Neuron (in vitro differentiated cells): ENCODE measurements around the gene TMCO4.
"Not testable (repeated sequence)": the region's sequence is repeated elsewhere in the genome, so short reads cannot be mapped to it uniquely, and the experiment has no call there.

Source experiments
- H2AFZ ChIP-seq: one replicate; pipeline ENCODE4 v1.6.1; 2013; ENCODE audit warnings: low read depth, mild to moderate bottlenecking, inconsistent platforms, low read length, moderate library complexity
- H3K27me3 ChIP-seq: one replicate; pipeline ENCODE4 v1.6.1; 2013; ENCODE audit warnings: low read length; ENCODE audit not compliant: insufficient read depth
- H3K36me3 ChIP-seq: one replicate; pipeline ENCODE4 v1.6.1; 2013; ENCODE audit warnings: low read length; ENCODE audit not compliant: insufficient read depth
- H3K4me1 ChIP-seq: one replicate; pipeline ENCODE4 v1.6.1; 2013; ENCODE audit warnings: low read length; ENCODE audit not compliant: insufficient read depth
- H3K4me3 ChIP-seq: 2 replicates; pipeline ENCODE4 v1.5.1; 2013; ENCODE audit warnings: mild to moderate bottlenecking, low read length, moderate library complexity
- H3K9me3 ChIP-seq: one replicate; pipeline ENCODE4 v1.6.1; 2013; ENCODE audit warnings: low read length

Gene TMCO4

GRCh38 chr1:19799230-19800075 is at the start of gene TMCO4:
Gene TMCO4, minus strand, starts transcription at chr1:19799916. Its CDS starts 19,158 bp downstream, at chr1:19780758.
- Histone ChIP-seq H3K4me1 (peaks cover 4% of the 10 kb centered on the region), H3K9me3 (no peaks in the 10 kb centered on the region), H2AFZ (no peak within 1 kb of the TSS), H3K36me3 (no peaks in the 10 kb centered on the region), H3K4me3 (peak within 1 kb of the TSS; percentile 24), H3K27me3 (peaks cover 59% of the 10 kb centered on the region)

GRCh38 chr1:19849307-19849706 is 49.6 kb upstream of the TMCO4 start:
- H3K4me1 ChIP-seq, H3K27me3 ChIP-seq, H2AFZ ChIP-seq, H3K36me3 ChIP-seq, H3K9me3 ChIP-seq, H3K4me3 ChIP-seq: not testable (repeated sequence)

DNA sequence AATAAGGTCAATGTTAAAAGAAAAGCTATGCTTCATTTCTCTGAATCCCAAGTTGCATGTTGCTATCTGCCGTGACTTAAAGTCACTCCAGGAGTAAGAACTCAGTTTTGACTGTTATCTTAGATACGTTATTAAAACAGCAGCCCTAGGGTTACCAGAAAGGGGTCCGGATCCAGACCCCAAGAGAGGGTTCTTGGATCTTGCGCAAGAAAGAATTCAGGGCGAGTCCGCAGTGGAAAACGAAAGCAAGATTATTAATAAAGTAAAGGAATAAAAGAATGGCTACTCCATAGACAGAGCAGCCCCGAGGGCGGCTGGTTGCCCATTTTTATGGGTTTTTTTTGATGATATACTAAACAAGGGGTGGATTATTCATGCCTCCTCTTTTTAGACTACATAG is 47.6 kb upstream of the TMCO4 start:
- H3K27me3 ChIP-seq, H3K4me3 ChIP-seq, H3K4me1 ChIP-seq, H3K9me3 ChIP-seq, H2AFZ ChIP-seq, H3K36me3 ChIP-seq: not testable (repeated sequence)

DNA sequence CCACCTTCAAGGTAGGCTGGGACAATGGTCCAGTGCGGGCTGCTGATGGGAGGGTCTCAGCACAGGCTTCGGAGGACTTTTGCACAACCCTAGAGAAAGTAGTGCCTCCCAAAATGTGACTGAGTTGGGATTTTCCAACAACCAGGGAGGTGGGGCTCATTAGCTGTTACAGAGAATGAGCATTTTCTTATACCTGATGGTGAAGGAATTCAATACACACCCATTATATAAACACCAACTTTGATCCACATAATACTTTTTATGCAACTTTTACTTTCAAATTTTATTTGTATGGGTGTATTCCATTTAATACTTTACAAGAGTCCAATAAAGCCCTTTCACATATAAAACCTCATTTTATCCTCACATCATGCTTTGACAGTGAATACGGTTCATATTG is 46.6 kb upstream of the TMCO4 start:
- Histone ChIP-seq H3K27me3 (peaks cover 9% of the 10 kb centered on the region), H2AFZ (no peak overlapping the region), H3K36me3 (no peaks in the 10 kb centered on the region), H3K9me3 (no peaks in the 10 kb centered on the region), H3K4me3 (no peak overlapping the region), H3K4me1 (peaks cover 8% of the 10 kb centered on the region)

- Histone ChIP-seq H3K27me3 (peaks cover 7% of the 10 kb centered on the region), H3K4me3 (no peak overlapping the region), H2AFZ (no peak overlapping the region), H3K4me1 (peaks cover 8% of the 10 kb centered on the region), H3K36me3 (no peaks in the 10 kb centered on the region), H3K9me3 (no peaks in the 10 kb centered on the region)
These were observed 45.8 kb upstream of the TMCO4 start for GRCh38 chr1:19845555-19845954.

- Histone ChIP-seq H3K27me3 (peaks cover 7% of the 10 kb centered on the region), H2AFZ (no peak overlapping the region), H3K4me1 (peaks cover 8% of the 10 kb centered on the region), H3K9me3 (no peaks in the 10 kb centered on the region), H3K36me3 (no peaks in the 10 kb centered on the region), H3K4me3 (no peak overlapping the region)
These were observed 45.2 kb upstream of the TMCO4 start for GRCh38 chr1:19844731-19845495.

DNA sequence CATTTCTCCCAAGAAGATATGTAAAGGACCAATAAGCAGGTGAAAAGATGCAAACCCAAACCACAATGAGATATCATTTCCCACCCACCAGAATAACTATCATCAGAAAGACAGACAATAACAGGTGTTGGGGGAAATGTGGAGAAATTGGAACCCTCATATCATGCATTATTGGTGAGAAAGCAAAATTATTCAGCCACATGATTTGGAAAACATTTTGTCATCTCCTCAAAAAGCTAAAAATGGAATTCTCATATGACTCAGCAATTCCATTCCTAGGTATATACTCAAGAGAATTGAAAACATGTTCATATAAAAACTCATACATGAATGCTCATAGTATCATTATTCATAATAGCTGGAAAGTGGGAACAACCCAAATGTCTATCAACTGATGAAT is 40.5 kb upstream of the TMCO4 start:
- no peaks in the 10 kb centered on the region for H3K36me3 ChIP-seq
- no peak overlapping the region for H2AFZ ChIP-seq
- H3K27me3 ChIP-seq, result no peaks in the 10 kb centered on the region
- H3K4me1 ChIP-seq, result peaks cover 8% of the 10 kb centered on the region
- no peaks in the 10 kb centered on the region for H3K9me3 ChIP-seq
- no peak overlapping the region for H3K4me3 ChIP-seq

DNA sequence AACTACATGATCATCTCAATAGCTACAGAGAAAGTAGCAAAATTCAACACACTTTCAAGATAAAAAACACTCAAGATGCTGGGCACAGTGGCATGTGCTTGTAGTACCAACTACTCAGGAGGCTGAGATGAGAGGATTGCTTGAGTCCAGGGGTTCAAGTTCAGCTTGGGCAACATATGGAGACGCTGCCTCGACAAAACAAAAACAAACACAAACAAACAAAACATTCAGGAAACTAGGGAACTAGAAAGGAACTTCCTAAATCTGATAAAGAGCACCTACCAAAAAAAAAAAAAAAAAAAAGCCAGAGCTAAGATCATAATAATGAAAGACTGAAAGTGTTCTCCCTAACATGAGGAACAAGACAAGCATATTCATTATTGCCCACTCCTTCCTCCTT is 38.1 kb upstream of the TMCO4 start:
- H3K4me3 ChIP-seq, result no peak overlapping the region

DNA sequence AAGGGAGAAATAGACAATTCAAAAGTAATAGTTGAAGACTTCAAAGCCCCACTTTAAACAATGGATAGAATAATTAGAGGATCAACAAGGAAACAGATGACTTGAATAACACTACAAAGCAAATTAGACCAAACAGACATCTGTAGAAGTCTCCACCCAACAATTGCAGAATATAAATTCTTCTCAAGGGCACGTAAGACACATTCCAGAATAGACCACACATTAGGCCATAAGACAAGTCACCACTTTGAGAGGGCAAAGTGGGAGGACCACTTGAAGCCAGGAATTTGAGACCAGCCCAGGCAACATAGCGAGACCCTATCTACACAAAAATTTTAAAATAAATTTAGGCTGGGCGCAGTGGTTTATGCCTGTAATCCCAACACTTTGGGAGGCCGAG is 35.9 kb upstream of the TMCO4 start:
- Histone ChIP-seq H3K4me1 (no peaks in the 10 kb centered on the region), H3K27me3 (no peaks in the 10 kb centered on the region), H3K9me3 (no peaks in the 10 kb centered on the region), H2AFZ (no peak overlapping the region), H3K36me3 (no peaks in the 10 kb centered on the region), H3K4me3 (no peak overlapping the region)

More for the DNA sequence above, 38.1 kb upstream of the TMCO4 start:
- H2AFZ ChIP-seq, result no peak overlapping the region
- no peaks in the 10 kb centered on the region for H3K27me3 ChIP-seq
- no peaks in the 10 kb centered on the region for H3K36me3 ChIP-seq
- no peaks in the 10 kb centered on the region for H3K9me3 ChIP-seq
- H3K4me1 ChIP-seq, result no peaks in the 10 kb centered on the region

- H3K4me3 ChIP-seq, result no peak overlapping the region
- H3K4me1 ChIP-seq, result no peaks in the 10 kb centered on the region
- H2AFZ ChIP-seq, result no peak overlapping the region
- H3K27me3 ChIP-seq, result no peaks in the 10 kb centered on the region
- H3K36me3 ChIP-seq, result no peaks in the 10 kb centered on the region
- H3K9me3 ChIP-seq, result no peaks in the 10 kb centered on the region
These were observed 31.7 kb upstream of the TMCO4 start for GRCh38 chr1:19831441-19831840.

DNA sequence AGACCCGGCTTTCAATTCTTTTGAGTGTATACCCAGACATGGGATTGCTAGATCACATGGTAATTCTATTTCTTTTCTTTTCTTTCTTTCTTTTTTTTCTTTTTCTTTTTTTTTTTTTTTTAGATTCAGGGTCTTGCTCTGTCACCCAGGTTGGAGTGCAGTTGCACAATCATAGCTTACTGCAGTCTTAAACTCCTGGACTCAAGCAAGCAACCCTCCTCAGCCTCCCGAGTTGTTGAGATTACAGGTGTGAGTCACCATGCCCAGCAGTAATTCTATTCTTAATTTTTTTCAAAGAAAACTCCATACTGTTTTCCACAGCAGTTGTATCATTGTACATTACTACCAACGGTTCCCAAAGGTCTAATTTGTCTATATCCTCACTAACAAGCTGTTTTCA is 28.8 kb upstream of the TMCO4 start:
- H3K4me3 ChIP-seq, result no peak overlapping the region
- no peaks in the 10 kb centered on the region for H3K36me3 ChIP-seq
- H3K27me3 ChIP-seq, result no peaks in the 10 kb centered on the region
- no peaks in the 10 kb centered on the region for H3K9me3 ChIP-seq
- H3K4me1 ChIP-seq, result no peaks in the 10 kb centered on the region
- no peak overlapping the region for H2AFZ ChIP-seq

DNA sequence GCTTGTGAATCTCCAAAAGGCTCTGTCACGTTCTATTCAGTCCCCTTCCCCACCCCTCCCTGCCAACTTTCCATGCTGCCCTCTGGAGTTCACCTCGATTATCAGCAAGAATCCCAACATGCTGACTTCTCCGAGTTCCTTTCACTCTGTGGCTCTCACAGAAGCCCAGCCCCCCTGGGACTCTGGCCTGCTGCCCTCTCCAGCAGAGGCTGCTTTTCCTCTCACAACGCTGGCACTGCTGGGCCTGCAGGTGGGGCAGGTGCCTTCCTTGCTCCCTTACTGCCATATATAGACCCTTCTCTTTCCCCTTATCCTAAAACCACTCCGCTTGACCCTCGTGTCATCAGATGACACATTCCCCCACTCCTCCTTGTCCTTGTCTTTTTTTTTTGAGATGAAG is 25.6 kb upstream of the TMCO4 start:
- H3K36me3 ChIP-seq, result no peaks in the 10 kb centered on the region
- no peaks in the 10 kb centered on the region for H3K9me3 ChIP-seq
- H3K4me3 ChIP-seq, result no peak overlapping the region
- no peak overlapping the region for H2AFZ ChIP-seq
- H3K27me3 ChIP-seq, result no peaks in the 10 kb centered on the region
- no peaks in the 10 kb centered on the region for H3K4me1 ChIP-seq

- Histone ChIP-seq H3K36me3 (no peaks in the 10 kb centered on the region), H2AFZ (no peak overlapping the region), H3K9me3 (no peaks in the 10 kb centered on the region), H3K27me3 (peaks cover under 1% of the 10 kb centered on the region), H3K4me3 (no peak overlapping the region), H3K4me1 (no peaks in the 10 kb centered on the region)
These were observed 24.8 kb upstream of the TMCO4 start for GRCh38 chr1:19824541-19824940.
